ENCODE results near the gene SLC5A11. TPM values are rescaled to one million over a fixed set of nuclear protein-coding genes. Genes with fewer than 3 reads are reported as not detected.
"Not testable (repeated sequence)": the region's sequence is repeated elsewhere in the genome, so short reads cannot be mapped to it uniquely, and the experiment has no call there.

SLC5A11 gene
- total RNA-seq, 1 donor from 2014 or later, result not detected

GRCh38 chr16:24887472-24887871 lies 41.7 kb downstream of the SLC5A11 start:
- Mint-ChIP-seq H3K4me1 (ENCODE audit: unreplicated experiment) (no peaks in the 10 kb centered on the region), H3K27ac (ENCODE audit: unreplicated experiment) (no peak overlapping the region)

GRCh38 chr16:24890746-24891145 lies 45.0 kb downstream of the SLC5A11 start:
- Mint-ChIP-seq H3K36me3 (ENCODE audit: unreplicated experiment) (no peaks in the 10 kb centered on the region), H3K27ac (ENCODE audit: unreplicated experiment) (no peak overlapping the region), H3K4me3 (ENCODE audit: unreplicated experiment) (no peak overlapping the region), H3K27me3 (ENCODE audit: unreplicated experiment) (peaks cover 31% of the 10 kb centered on the region), H3K9me3 (ENCODE audit: unreplicated experiment) (no peaks in the 10 kb centered on the region), H3K4me1 (ENCODE audit: unreplicated experiment) (no peaks in the 10 kb centered on the region)
- TF ChIP-seq CTCF (IDR thresholded peaks at IDR 0.05), result no peak
- no peak for DNase-seq (ENCODE audit: extremely low spot score, unreplicated experiment)

More at GRCh38 chr16:24887472-24887871, 41.7 kb downstream of the SLC5A11 start:
- Mint-ChIP-seq H3K27me3 (ENCODE audit: unreplicated experiment) (peaks cover 31% of the 10 kb centered on the region), H3K9me3 (ENCODE audit: unreplicated experiment) (no peaks in the 10 kb centered on the region), H3K36me3 (ENCODE audit: unreplicated experiment) (no peaks in the 10 kb centered on the region), H3K4me3 (ENCODE audit: unreplicated experiment) (no peak overlapping the region)
- no peak for TF ChIP-seq CTCF (IDR thresholded peaks at IDR 0.05)
- no peak for DNase-seq (ENCODE audit: extremely low spot score, unreplicated experiment)

- peaks cover 10% of the 10 kb centered on the region for H3K27me3 Mint-ChIP-seq (ENCODE audit: unreplicated experiment)
- no peak overlapping the region for H3K4me3 Mint-ChIP-seq (ENCODE audit: unreplicated experiment)
- no peaks in the 10 kb centered on the region for H3K9me3 Mint-ChIP-seq (ENCODE audit: unreplicated experiment)
- TF ChIP-seq CTCF (IDR thresholded peaks at IDR 0.05), result no peak
- H3K36me3 Mint-ChIP-seq (ENCODE audit: unreplicated experiment), result no peaks in the 10 kb centered on the region
- H3K27ac Mint-ChIP-seq (ENCODE audit: unreplicated experiment), result no peak overlapping the region
- H3K4me1 Mint-ChIP-seq (ENCODE audit: unreplicated experiment), result no peaks in the 10 kb centered on the region
- no peak for DNase-seq (ENCODE audit: extremely low spot score, unreplicated experiment)
Measured at GRCh38 chr16:24896439-24896838, 50.7 kb downstream of the SLC5A11 start.

GRCh38 chr16:24897522-24897921 lies 51.8 kb downstream of the SLC5A11 start:
- not testable (repeated sequence) for DNase-seq (ENCODE audit: extremely low spot score, unreplicated experiment); H3K27me3 Mint-ChIP-seq (ENCODE audit: unreplicated experiment); H3K9me3 Mint-ChIP-seq (ENCODE audit: unreplicated experiment); H3K36me3 Mint-ChIP-seq (ENCODE audit: unreplicated experiment); H3K4me1 Mint-ChIP-seq (ENCODE audit: unreplicated experiment); H3K4me3 Mint-ChIP-seq (ENCODE audit: unreplicated experiment); H3K27ac Mint-ChIP-seq (ENCODE audit: unreplicated experiment)

GRCh38 chr16:24900230-24900629 lies 54.5 kb downstream of the SLC5A11 start:
- Mint-ChIP-seq H3K9me3 (ENCODE audit: unreplicated experiment) (no peaks in the 10 kb centered on the region), H3K27me3 (ENCODE audit: unreplicated experiment) (peaks cover 9% of the 10 kb centered on the region), H3K27ac (ENCODE audit: unreplicated experiment) (no peak overlapping the region), H3K4me3 (ENCODE audit: unreplicated experiment) (no peak overlapping the region), H3K4me1 (ENCODE audit: unreplicated experiment) (no peaks in the 10 kb centered on the region), H3K36me3 (ENCODE audit: unreplicated experiment) (no peaks in the 10 kb centered on the region)
- DNase-seq (ENCODE audit: extremely low spot score, unreplicated experiment), result no peak
- TF ChIP-seq CTCF (IDR thresholded peaks at IDR 0.05), result no peak

Data from osteocyte (in vitro differentiated cells).